Gastroesophageal sphincter (tissue), 3 donors: Measurements from ENCODE around the gene PTPRN2.

Experiments used
- CTCF ChIP-seq, 4 experiments: fragments of 200-600 bp in 2 of 4; fragments of 450-650 bp in 2 of 4; sonication (generic) in 1 of 4; IDR thresholded peaks; one replicate each; pipeline ENCODE4 v1.5.1; 2017 to 2019; ENCODE audit warnings: antibody characterized with exemption in 4 of 4, mild to moderate bottlenecking in 2 of 4, moderate library complexity in 2 of 4
- EP300 ChIP-seq: sonication (generic); formaldehyde crosslinking; IDR thresholded peaks from one replicate; pipeline ENCODE4 v1.6.1; 2017; ENCODE audit warnings: antibody characterized with exemption, mild to moderate bottlenecking
- POLR2A ChIP-seq, 2 donors: fragments of 450-650 bp; IDR thresholded peaks; one replicate each; pipeline ENCODE4 v1.6.1; 2017; ENCODE audit warnings: antibody characterized with exemption in 2 of 2, mild to moderate bottlenecking in 2 of 2, moderate library complexity in 1 of 2
- POLR2AphosphoS5 ChIP-seq: sonication (generic); formaldehyde crosslinking; IDR thresholded peaks from one replicate; pipeline ENCODE4 v1.6.1; 2017; ENCODE audit warnings: antibody characterized with exemption

- no peak for TF ChIP-seq CTCF (IDR thresholded peaks at IDR 0.05)
- TF ChIP-seq POLR2AphosphoS5, result no peak
- no peak for TF ChIP-seq POLR2A (IDR thresholded peaks at IDR 0.05)
- TF ChIP-seq EP300, result no peak
These were observed 701.4 kb downstream of the PTPRN2 start for GRCh38 chr7:157886266-157886665.
